ENCODE measurements around the gene SYT14.
A peak's percentile ranks its signal among the peaks of the same experiment; 100 is the strongest.
"Not testable (repeated sequence)": the region's sequence is repeated elsewhere in the genome, so short reads cannot be mapped to it uniquely, and the experiment has no call there.

SYT14 gene

GRCh38 chr1:210099921-210100320 is 161.9 kb downstream of the SYT14 start:
- Histone ChIP-seq H2AFZ (ENCODE audit: low read length, unreplicated experiment) (no peak overlapping the region), H3K27me3 (ENCODE audit: insufficient read depth, low read length) (no peaks in the 10 kb centered on the region), H3K4me1 (ENCODE audit: control insufficient read depth, insufficient read depth, low read length, unreplicated experiment) (peaks cover 6% of the 10 kb centered on the region), H3K79me2 (ENCODE audit: control insufficient read depth, insufficient read depth, low read length, unreplicated experiment) (no peaks in the 10 kb centered on the region), H3K27ac (ENCODE audit: low read depth, low read length) (no peak overlapping the region), H3K4me3 (ENCODE audit: low read depth, low read length) (peak overlapping the region; percentile 58), H3K36me3 (ENCODE audit: insufficient read depth, low read length) (no peaks in the 10 kb centered on the region)

GRCh38 chr1:210104103-210104502 is 166.1 kb downstream of the SYT14 start:
- Histone ChIP-seq H3K27me3 (ENCODE audit: insufficient read depth, low read length) (no peaks in the 10 kb centered on the region), H2AFZ (ENCODE audit: low read length, unreplicated experiment) (no peak overlapping the region), H3K79me2 (ENCODE audit: control insufficient read depth, insufficient read depth, low read length, unreplicated experiment) (no peaks in the 10 kb centered on the region), H3K27ac (ENCODE audit: low read depth, low read length) (no peak overlapping the region), H3K36me3 (ENCODE audit: insufficient read depth, low read length) (no peaks in the 10 kb centered on the region), H3K4me1 (ENCODE audit: control insufficient read depth, insufficient read depth, low read length, unreplicated experiment) (peaks cover 6% of the 10 kb centered on the region), H3K4me3 (ENCODE audit: low read depth, low read length) (no peak overlapping the region)

GRCh38 chr1:210112906-210113305 is 174.9 kb downstream of the SYT14 start:
- H3K27ac ChIP-seq (ENCODE audit: low read depth, low read length); H3K4me3 ChIP-seq (ENCODE audit: low read depth, low read length); H3K27me3 ChIP-seq (ENCODE audit: insufficient read depth, low read length); H3K36me3 ChIP-seq (ENCODE audit: insufficient read depth, low read length); H3K79me2 ChIP-seq (ENCODE audit: control insufficient read depth, insufficient read depth, low read length, unreplicated experiment); H2AFZ ChIP-seq (ENCODE audit: low read length, unreplicated experiment); H3K4me1 ChIP-seq (ENCODE audit: control insufficient read depth, insufficient read depth, low read length, unreplicated experiment): not testable (repeated sequence)

GRCh38 chr1:210117198-210117597 is 179.2 kb downstream of the SYT14 start:
- H2AFZ ChIP-seq (ENCODE audit: low read length, unreplicated experiment), result no peak overlapping the region
- H3K79me2 ChIP-seq (ENCODE audit: control insufficient read depth, insufficient read depth, low read length, unreplicated experiment), result no peaks in the 10 kb centered on the region
- no peaks in the 10 kb centered on the region for H3K27me3 ChIP-seq (ENCODE audit: insufficient read depth, low read length)
- no peaks in the 10 kb centered on the region for H3K36me3 ChIP-seq (ENCODE audit: insufficient read depth, low read length)
- no peaks in the 10 kb centered on the region for H3K4me1 ChIP-seq (ENCODE audit: control insufficient read depth, insufficient read depth, low read length, unreplicated experiment)
- H3K4me3 ChIP-seq (ENCODE audit: low read depth, low read length), result no peak overlapping the region
- H3K27ac ChIP-seq (ENCODE audit: low read depth, low read length), result no peak overlapping the region

- no peaks in the 10 kb centered on the region for H3K4me1 ChIP-seq (ENCODE audit: control insufficient read depth, insufficient read depth, low read length, unreplicated experiment)
- H3K79me2 ChIP-seq (ENCODE audit: control insufficient read depth, insufficient read depth, low read length, unreplicated experiment), result no peaks in the 10 kb centered on the region
- H3K36me3 ChIP-seq (ENCODE audit: insufficient read depth, low read length), result no peaks in the 10 kb centered on the region
- H3K4me3 ChIP-seq (ENCODE audit: low read depth, low read length), result no peak overlapping the region
- no peaks in the 10 kb centered on the region for H3K27me3 ChIP-seq (ENCODE audit: insufficient read depth, low read length)
- no peak overlapping the region for H3K27ac ChIP-seq (ENCODE audit: low read depth, low read length)
- no peak overlapping the region for H2AFZ ChIP-seq (ENCODE audit: low read length, unreplicated experiment)
Measured at GRCh38 chr1:210117681-210118170, 179.7 kb downstream of the SYT14 start.

GRCh38 chr1:210123383-210123782 is 185.4 kb downstream of the SYT14 start:
- Histone ChIP-seq H3K27ac (ENCODE audit: low read depth, low read length) (no peak overlapping the region), H3K27me3 (ENCODE audit: insufficient read depth, low read length) (no peaks in the 10 kb centered on the region), H3K4me1 (ENCODE audit: control insufficient read depth, insufficient read depth, low read length, unreplicated experiment) (peaks cover 19% of the 10 kb centered on the region)

GRCh38 chr1:210123924-210124589 is 186.0 kb downstream of the SYT14 start:
- peaks cover 19% of the 10 kb centered on the region for H3K4me1 ChIP-seq (ENCODE audit: control insufficient read depth, insufficient read depth, low read length, unreplicated experiment)
- H3K27me3 ChIP-seq (ENCODE audit: insufficient read depth, low read length), result no peaks in the 10 kb centered on the region
- H3K27ac ChIP-seq (ENCODE audit: low read depth, low read length), result 0 out of 2 replicates have a peak overlapping the region, but pooled peaks have one; percentile 9
- H2AFZ ChIP-seq (ENCODE audit: low read length, unreplicated experiment), result no peak overlapping the region
- no peak overlapping the region for H3K4me3 ChIP-seq (ENCODE audit: low read depth, low read length)
- H3K36me3 ChIP-seq (ENCODE audit: insufficient read depth, low read length), result no peaks in the 10 kb centered on the region
- H3K79me2 ChIP-seq (ENCODE audit: control insufficient read depth, insufficient read depth, low read length, unreplicated experiment), result no peaks in the 10 kb centered on the region

More at GRCh38 chr1:210123383-210123782, 185.4 kb downstream of the SYT14 start:
- no peaks in the 10 kb centered on the region for H3K79me2 ChIP-seq (ENCODE audit: control insufficient read depth, insufficient read depth, low read length, unreplicated experiment)
- no peak overlapping the region for H2AFZ ChIP-seq (ENCODE audit: low read length, unreplicated experiment)
- no peaks in the 10 kb centered on the region for H3K36me3 ChIP-seq (ENCODE audit: insufficient read depth, low read length)
- H3K4me3 ChIP-seq (ENCODE audit: low read depth, low read length), result no peak overlapping the region

GRCh38 chr1:210124736-210125135 is 186.7 kb downstream of the SYT14 start:
- no peak overlapping the region for H2AFZ ChIP-seq (ENCODE audit: low read length, unreplicated experiment)
- no peaks in the 10 kb centered on the region for H3K36me3 ChIP-seq (ENCODE audit: insufficient read depth, low read length)
- no peak overlapping the region for H3K27ac ChIP-seq (ENCODE audit: low read depth, low read length)
- H3K79me2 ChIP-seq (ENCODE audit: control insufficient read depth, insufficient read depth, low read length, unreplicated experiment), result no peaks in the 10 kb centered on the region
- H3K4me1 ChIP-seq (ENCODE audit: control insufficient read depth, insufficient read depth, low read length, unreplicated experiment), result peaks cover 19% of the 10 kb centered on the region
- H3K27me3 ChIP-seq (ENCODE audit: insufficient read depth, low read length), result no peaks in the 10 kb centered on the region
- H3K4me3 ChIP-seq (ENCODE audit: low read depth, low read length), result no peak overlapping the region

- H3K4me1 ChIP-seq (ENCODE audit: control insufficient read depth, insufficient read depth, low read length, unreplicated experiment), result peaks cover 19% of the 10 kb centered on the region
- no peak overlapping the region for H3K4me3 ChIP-seq (ENCODE audit: low read depth, low read length)
- H3K36me3 ChIP-seq (ENCODE audit: insufficient read depth, low read length), result no peaks in the 10 kb centered on the region
- no peaks in the 10 kb centered on the region for H3K79me2 ChIP-seq (ENCODE audit: control insufficient read depth, insufficient read depth, low read length, unreplicated experiment)
- no peak overlapping the region for H3K27ac ChIP-seq (ENCODE audit: low read depth, low read length)
- no peaks in the 10 kb centered on the region for H3K27me3 ChIP-seq (ENCODE audit: insufficient read depth, low read length)
- no peak overlapping the region for H2AFZ ChIP-seq (ENCODE audit: low read length, unreplicated experiment)
Measured at GRCh38 chr1:210125143-210125542, 187.1 kb downstream of the SYT14 start.

- no peaks in the 10 kb centered on the region for H3K79me2 ChIP-seq (ENCODE audit: control insufficient read depth, insufficient read depth, low read length, unreplicated experiment)
- H3K4me3 ChIP-seq (ENCODE audit: low read depth, low read length), result no peak overlapping the region
Measured at GRCh38 chr1:210129092-210129491, 191.1 kb downstream of the SYT14 start.

GRCh38 chr1:210129759-210130158 is 191.7 kb downstream of the SYT14 start:
- no peak overlapping the region for H3K27ac ChIP-seq (ENCODE audit: low read depth, low read length)
- no peak overlapping the region for H3K4me3 ChIP-seq (ENCODE audit: low read depth, low read length)
- H3K4me1 ChIP-seq (ENCODE audit: control insufficient read depth, insufficient read depth, low read length, unreplicated experiment), result peaks cover 1% of the 10 kb centered on the region
- H2AFZ ChIP-seq (ENCODE audit: low read length, unreplicated experiment), result no peak overlapping the region
- no peaks in the 10 kb centered on the region for H3K27me3 ChIP-seq (ENCODE audit: insufficient read depth, low read length)
- no peaks in the 10 kb centered on the region for H3K36me3 ChIP-seq (ENCODE audit: insufficient read depth, low read length)
- no peaks in the 10 kb centered on the region for H3K79me2 ChIP-seq (ENCODE audit: control insufficient read depth, insufficient read depth, low read length, unreplicated experiment)

More at GRCh38 chr1:210129092-210129491, 191.1 kb downstream of the SYT14 start:
- Histone ChIP-seq H2AFZ (ENCODE audit: low read length, unreplicated experiment) (no peak overlapping the region), H3K36me3 (ENCODE audit: insufficient read depth, low read length) (no peaks in the 10 kb centered on the region), H3K4me1 (ENCODE audit: control insufficient read depth, insufficient read depth, low read length, unreplicated experiment) (peaks cover 7% of the 10 kb centered on the region), H3K27me3 (ENCODE audit: insufficient read depth, low read length) (no peaks in the 10 kb centered on the region), H3K27ac (ENCODE audit: low read depth, low read length) (no peak overlapping the region)
